GM12878 (cell line): ENCODE data around the gene FUT7. TPM values are rescaled to one million over a fixed set of nuclear protein-coding genes. Genes with fewer than 3 reads are reported as not detected.

ENCODE experiments used
- BCLAF1 ChIP-seq: fragments of 450-650 bp; IDR thresholded peaks from 2 replicates; pipeline ENCODE4 v1.6.1; 2017; ENCODE audit warnings: antibody characterized with exemption, mild to moderate bottlenecking, moderate library complexity
- KLF5 ChIP-seq: fragments of 450-650 bp; IDR thresholded peaks from 2 replicates; pipeline ENCODE4 v1.6.1; 2014; ENCODE audit warnings: mild to moderate bottlenecking; ENCODE audit not compliant: partially characterized antibody
- LARP7 ChIP-seq: fragments of 450-650 bp; IDR thresholded peaks from 2 replicates; pipeline ENCODE4 v1.6.1; 2017; ENCODE audit warnings: mild to moderate bottlenecking
- PAX8 ChIP-seq: fragments of 450-650 bp; IDR thresholded peaks from 2 replicates; pipeline ENCODE4 v1.6.1; 2017; ENCODE audit warnings: mild to moderate bottlenecking, moderate library complexity
- SPI1 ChIP-seq: IDR thresholded peaks from 2 replicates; pipeline ENCODE4 v1.6.1; 2011; ENCODE audit warnings: low read depth, mild to moderate bottlenecking, low read length, moderate library complexity, borderline replicate concordance; ENCODE audit not compliant: insufficient read depth
- STAT1 ChIP-seq: fragments of 450-650 bp; conservative IDR thresholded peaks from 2 replicates; pipeline ENCODE4 v1.6.1; 2014; ENCODE audit warnings: antibody characterized with exemption, mild to moderate bottlenecking
- WRNIP1 ChIP-seq: IDR thresholded peaks from 2 replicates; pipeline ENCODE4 v1.6.1; 2011; ENCODE audit warnings: low read depth, low read length, improper control_type of control experiment, borderline replicate concordance
- polyA plus RNA-seq, 11 experiments: library from polyadenylated mRNA; depleted of rRNA in 4 of 11; unstranded in 6 of 11; stranded (reverse) in 5 of 11; fragments of >200 nt; fragmentation: Nextera tagmentation in 4 of 11; fragmentation: Illumina TruSeq in 1 of 11; extraction: Ambion mirVana in 4 of 11; extraction: Trizol in 1 of 11; gene quantifications; 1 replicate in 1 of 11; 2 replicates in 10 of 11; pipeline versions ENCODE4 v1.2.1 to v1.2.3, GENCODE V29; 2011 to 2016; ENCODE audit warnings: inconsistent platforms in 2 of 11, missing spikeins in 2 of 11, low read depth in 1 of 11
- total RNA-seq, 4 experiments: library from RNA; depleted of rRNA in 3 of 4; stranded (reverse); fragments of >200 nt in 3 of 4; fragmentation: Illumina TruSeq in 1 of 4; extraction: Trizol in 1 of 4; gene quantifications; 2 replicates each; pipeline versions ENCODE4 v1.2.1 to v1.2.3, GENCODE V29; 2013 to 2021
- TF ChIP-seq, protein P1 (sequence below): fragments of 450-650 bp; IDR thresholded peaks from 2 replicates; pipeline ENCODE4 v1.6.1; 2017; ENCODE audit warnings: mild to moderate bottlenecking, moderate library complexity
- TF ChIP-seq, protein P2 (sequence below): fragments of 450-650 bp; conservative IDR thresholded peaks from 2 replicates; pipeline ENCODE4 v1.6.1; 2017; ENCODE audit warnings: mild to moderate bottlenecking, moderate library complexity
- TF ChIP-seq, protein P3 (sequence below): fragments of 150-350 bp; IDR thresholded peaks from 2 replicates; pipeline ENCODE4 v1.6.1; 2016; ENCODE audit warnings: low read depth, low read length
- TF ChIP-seq, protein P4 (sequence below), 3 experiments: IDR thresholded peaks in 2 of 3; conservative IDR thresholded peaks in 1 of 3; 2 replicates each; pipeline ENCODE4 v1.5.1; 2011; ENCODE audit warnings: low read depth in 3 of 3, low read length in 3 of 3, mild to moderate bottlenecking in 3 of 3, control low read depth in 2 of 3, moderate library complexity in 2 of 3, inconsistent platforms in 1 of 3, mixed read lengths in 1 of 3; ENCODE audit not compliant: control insufficient read depth in 2 of 3, insufficient read depth in 1 of 3; ENCODE audit errors: extremely low read depth in 1 of 3
- TF ChIP-seq, protein P5 (sequence below): IDR thresholded peaks from 2 replicates; pipeline ENCODE4 v1.6.1; 2012; ENCODE audit warnings: low read length, inconsistent platforms

The FUT7 gene
- total and polyA plus RNA-seq, 10 of the 15 experiments (the other 5 are each of a cell fraction or from before 2014, with no cell fraction given) = 0.04 to 0.62 (median 0.20) TPM; not detected in 2

GRCh38 chr9:137067860-137068538, 36.1 kb upstream of the FUT7 start (continued):
- TF ChIP-seq, protein P1, sequence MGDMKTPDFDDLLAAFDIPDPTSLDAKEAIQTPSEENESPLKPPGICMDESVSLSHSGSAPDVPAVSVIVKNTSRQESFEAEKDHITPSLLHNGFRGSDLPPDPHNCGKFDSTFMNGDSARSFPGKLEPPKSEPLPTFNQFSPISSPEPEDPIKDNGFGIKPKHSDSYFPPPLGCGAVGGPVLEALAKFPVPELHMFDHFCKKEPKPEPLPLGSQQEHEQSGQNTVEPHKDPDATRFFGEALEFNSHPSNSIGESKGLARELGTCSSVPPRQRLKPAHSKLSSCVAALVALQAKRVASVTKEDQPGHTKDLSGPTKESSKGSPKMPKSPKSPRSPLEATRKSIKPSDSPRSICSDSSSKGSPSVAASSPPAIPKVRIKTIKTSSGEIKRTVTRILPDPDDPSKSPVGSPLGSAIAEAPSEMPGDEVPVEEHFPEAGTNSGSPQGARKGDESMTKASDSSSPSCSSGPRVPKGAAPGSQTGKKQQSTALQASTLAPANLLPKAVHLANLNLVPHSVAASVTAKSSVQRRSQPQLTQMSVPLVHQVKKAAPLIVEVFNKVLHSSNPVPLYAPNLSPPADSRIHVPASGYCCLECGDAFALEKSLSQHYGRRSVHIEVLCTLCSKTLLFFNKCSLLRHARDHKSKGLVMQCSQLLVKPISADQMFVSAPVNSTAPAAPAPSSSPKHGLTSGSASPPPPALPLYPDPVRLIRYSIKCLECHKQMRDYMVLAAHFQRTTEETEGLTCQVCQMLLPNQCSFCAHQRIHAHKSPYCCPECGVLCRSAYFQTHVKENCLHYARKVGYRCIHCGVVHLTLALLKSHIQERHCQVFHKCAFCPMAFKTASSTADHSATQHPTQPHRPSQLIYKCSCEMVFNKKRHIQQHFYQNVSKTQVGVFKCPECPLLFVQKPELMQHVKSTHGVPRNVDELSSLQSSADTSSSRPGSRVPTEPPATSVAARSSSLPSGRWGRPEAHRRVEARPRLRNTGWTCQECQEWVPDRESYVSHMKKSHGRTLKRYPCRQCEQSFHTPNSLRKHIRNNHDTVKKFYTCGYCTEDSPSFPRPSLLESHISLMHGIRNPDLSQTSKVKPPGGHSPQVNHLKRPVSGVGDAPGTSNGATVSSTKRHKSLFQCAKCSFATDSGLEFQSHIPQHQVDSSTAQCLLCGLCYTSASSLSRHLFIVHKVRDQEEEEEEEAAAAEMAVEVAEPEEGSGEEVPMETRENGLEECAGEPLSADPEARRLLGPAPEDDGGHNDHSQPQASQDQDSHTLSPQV = no peak
- TF ChIP-seq, protein P2, sequence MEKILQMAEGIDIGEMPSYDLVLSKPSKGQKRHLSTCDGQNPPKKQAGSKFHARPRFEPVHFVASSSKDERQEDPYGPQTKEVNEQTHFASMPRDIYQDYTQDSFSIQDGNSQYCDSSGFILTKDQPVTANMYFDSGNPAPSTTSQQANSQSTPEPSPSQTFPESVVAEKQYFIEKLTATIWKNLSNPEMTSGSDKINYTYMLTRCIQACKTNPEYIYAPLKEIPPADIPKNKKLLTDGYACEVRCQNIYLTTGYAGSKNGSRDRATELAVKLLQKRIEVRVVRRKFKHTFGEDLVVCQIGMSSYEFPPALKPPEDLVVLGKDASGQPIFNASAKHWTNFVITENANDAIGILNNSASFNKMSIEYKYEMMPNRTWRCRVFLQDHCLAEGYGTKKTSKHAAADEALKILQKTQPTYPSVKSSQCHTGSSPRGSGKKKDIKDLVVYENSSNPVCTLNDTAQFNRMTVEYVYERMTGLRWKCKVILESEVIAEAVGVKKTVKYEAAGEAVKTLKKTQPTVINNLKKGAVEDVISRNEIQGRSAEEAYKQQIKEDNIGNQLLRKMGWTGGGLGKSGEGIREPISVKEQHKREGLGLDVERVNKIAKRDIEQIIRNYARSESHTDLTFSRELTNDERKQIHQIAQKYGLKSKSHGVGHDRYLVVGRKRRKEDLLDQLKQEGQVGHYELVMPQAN = no peak
- TF ChIP-seq LARP7 (peak; percentile 47; the same call in 1 of the 2 replicates), KLF5 (no peak), WRNIP1 (no peak), SPI1 (no peak), STAT1 (0 out of 2 replicates have a peak, but pooled peaks have one; percentile 52), PAX8 (no peak), BCLAF1 (no peak)
- TF ChIP-seq, protein P3, sequence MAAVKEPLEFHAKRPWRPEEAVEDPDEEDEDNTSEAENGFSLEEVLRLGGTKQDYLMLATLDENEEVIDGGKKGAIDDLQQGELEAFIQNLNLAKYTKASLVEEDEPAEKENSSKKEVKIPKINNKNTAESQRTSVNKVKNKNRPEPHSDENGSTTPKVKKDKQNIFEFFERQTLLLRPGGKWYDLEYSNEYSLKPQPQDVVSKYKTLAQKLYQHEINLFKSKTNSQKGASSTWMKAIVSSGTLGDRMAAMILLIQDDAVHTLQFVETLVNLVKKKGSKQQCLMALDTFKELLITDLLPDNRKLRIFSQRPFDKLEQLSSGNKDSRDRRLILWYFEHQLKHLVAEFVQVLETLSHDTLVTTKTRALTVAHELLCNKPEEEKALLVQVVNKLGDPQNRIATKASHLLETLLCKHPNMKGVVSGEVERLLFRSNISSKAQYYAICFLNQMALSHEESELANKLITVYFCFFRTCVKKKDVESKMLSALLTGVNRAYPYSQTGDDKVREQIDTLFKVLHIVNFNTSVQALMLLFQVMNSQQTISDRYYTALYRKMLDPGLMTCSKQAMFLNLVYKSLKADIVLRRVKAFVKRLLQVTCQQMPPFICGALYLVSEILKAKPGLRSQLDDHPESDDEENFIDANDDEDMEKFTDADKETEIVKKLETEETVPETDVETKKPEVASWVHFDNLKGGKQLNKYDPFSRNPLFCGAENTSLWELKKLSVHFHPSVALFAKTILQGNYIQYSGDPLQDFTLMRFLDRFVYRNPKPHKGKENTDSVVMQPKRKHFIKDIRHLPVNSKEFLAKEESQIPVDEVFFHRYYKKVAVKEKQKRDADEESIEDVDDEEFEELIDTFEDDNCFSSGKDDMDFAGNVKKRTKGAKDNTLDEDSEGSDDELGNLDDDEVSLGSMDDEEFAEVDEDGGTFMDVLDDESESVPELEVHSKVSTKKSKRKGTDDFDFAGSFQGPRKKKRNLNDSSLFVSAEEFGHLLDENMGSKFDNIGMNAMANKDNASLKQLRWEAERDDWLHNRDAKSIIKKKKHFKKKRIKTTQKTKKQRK = no peak
- TF ChIP-seq, protein P4, sequence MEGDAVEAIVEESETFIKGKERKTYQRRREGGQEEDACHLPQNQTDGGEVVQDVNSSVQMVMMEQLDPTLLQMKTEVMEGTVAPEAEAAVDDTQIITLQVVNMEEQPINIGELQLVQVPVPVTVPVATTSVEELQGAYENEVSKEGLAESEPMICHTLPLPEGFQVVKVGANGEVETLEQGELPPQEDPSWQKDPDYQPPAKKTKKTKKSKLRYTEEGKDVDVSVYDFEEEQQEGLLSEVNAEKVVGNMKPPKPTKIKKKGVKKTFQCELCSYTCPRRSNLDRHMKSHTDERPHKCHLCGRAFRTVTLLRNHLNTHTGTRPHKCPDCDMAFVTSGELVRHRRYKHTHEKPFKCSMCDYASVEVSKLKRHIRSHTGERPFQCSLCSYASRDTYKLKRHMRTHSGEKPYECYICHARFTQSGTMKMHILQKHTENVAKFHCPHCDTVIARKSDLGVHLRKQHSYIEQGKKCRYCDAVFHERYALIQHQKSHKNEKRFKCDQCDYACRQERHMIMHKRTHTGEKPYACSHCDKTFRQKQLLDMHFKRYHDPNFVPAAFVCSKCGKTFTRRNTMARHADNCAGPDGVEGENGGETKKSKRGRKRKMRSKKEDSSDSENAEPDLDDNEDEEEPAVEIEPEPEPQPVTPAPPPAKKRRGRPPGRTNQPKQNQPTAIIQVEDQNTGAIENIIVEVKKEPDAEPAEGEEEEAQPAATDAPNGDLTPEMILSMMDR (IDR thresholded peaks at IDR 0.05 in 2 of 3, conservative IDR thresholded peaks at IDR 0.05 in 1 of 3; ENCODE audit: control insufficient read depth in 2 of 3, extremely low read depth in 1 of 3, insufficient read depth in 1 of 3, low read depth in 3 of 3, low read length in 3 of 3) = peak; percentile 85 to 89 (median 89)
- TF ChIP-seq, protein P5, sequence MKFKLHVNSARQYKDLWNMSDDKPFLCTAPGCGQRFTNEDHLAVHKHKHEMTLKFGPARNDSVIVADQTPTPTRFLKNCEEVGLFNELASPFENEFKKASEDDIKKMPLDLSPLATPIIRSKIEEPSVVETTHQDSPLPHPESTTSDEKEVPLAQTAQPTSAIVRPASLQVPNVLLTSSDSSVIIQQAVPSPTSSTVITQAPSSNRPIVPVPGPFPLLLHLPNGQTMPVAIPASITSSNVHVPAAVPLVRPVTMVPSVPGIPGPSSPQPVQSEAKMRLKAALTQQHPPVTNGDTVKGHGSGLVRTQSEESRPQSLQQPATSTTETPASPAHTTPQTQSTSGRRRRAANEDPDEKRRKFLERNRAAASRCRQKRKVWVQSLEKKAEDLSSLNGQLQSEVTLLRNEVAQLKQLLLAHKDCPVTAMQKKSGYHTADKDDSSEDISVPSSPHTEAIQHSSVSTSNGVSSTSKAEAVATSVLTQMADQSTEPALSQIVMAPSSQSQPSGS = no peak
